GM19372 (cell line): ENCODE data around the gene PAIP2.

Experiments
- ATAC-seq: cut with Tn5 transposase; IDR thresholded peaks from one replicate; pipeline ENCODE4 v1.9.1; 2021; ENCODE audit warnings: mild to moderate bottlenecking, low read depth, moderate library complexity; ENCODE audit not compliant: unreplicated experiment

Gene PAIP2

GRCh38 chr5:139390639-139391569 is 49.2 kb downstream of the PAIP2 start:
- no peak for ATAC-seq

- no peak for ATAC-seq
Measured at GRCh38 chr5:139391570-139392323, 50.1 kb downstream of the PAIP2 start.

GRCh38 chr5:139392324-139392677 is 50.6 kb downstream of the PAIP2 start:
- no peak for ATAC-seq

- ATAC-seq, result peak; percentile 47
Measured at GRCh38 chr5:139392678-139393496, 51.2 kb downstream of the PAIP2 start.

GRCh38 chr5:139393497-139394122 is 52.0 kb downstream of the PAIP2 start:
- no peak for ATAC-seq

- no peak for ATAC-seq
Measured at GRCh38 chr5:139394123-139394653, 52.5 kb downstream of the PAIP2 start.

GRCh38 chr5:139394654-139395566 is 53.3 kb downstream of the PAIP2 start, which contains the start of gene PROB1:
Gene PROB1, minus strand, starts transcription at chr5:139395104. Its CDS starts 23 bp downstream, at chr5:139395081.
- no peak for ATAC-seq

- ATAC-seq, result no peak
Measured at GRCh38 chr5:139395844-139396640, 54.4 kb downstream of the PAIP2 start.

GRCh38 chr5:139396691-139397090 is 55.0 kb downstream of the PAIP2 start:
- no peak for ATAC-seq

GRCh38 chr5:139397921-139398320 is 56.3 kb downstream of the PAIP2 start:
- no peak for ATAC-seq

- no peak for ATAC-seq
Measured at GRCh38 chr5:139399501-139400121, 58.0 kb downstream of the PAIP2 start.

GRCh38 chr5:139401546-139401945 is 59.9 kb downstream of the PAIP2 start:
- no peak for ATAC-seq

GRCh38 chr5:139402561-139403158 is 61.0 kb downstream of the PAIP2 start:
- no peak for ATAC-seq

- no peak for ATAC-seq
Measured at GRCh38 chr5:139403418-139403786, 61.7 kb downstream of the PAIP2 start.

- peak; percentile 85 for ATAC-seq
Measured at GRCh38 chr5:139403787-139404483, 62.3 kb downstream of the PAIP2 start, which contains the start of gene SPATA24. Gene SPATA24, minus strand, starts transcription at chr5:139404089. Its CDS starts 29 bp downstream, at chr5:139404060.

GRCh38 chr5:139404484-139404840 is 62.8 kb downstream of the PAIP2 start:
- ATAC-seq, result no peak

GRCh38 chr5:139406963-139407362 is 65.3 kb downstream of the PAIP2 start:
- ATAC-seq, result no peak
